Measurements from ENCODE around the gene UNK. TPM values are rescaled to one million over a fixed set of nuclear protein-coding genes. Genes with fewer than 3 reads are reported as not detected.

UNK gene
- total RNA-seq, 1 experiment from 2014 or later, result 35.4 TPM

DNA sequence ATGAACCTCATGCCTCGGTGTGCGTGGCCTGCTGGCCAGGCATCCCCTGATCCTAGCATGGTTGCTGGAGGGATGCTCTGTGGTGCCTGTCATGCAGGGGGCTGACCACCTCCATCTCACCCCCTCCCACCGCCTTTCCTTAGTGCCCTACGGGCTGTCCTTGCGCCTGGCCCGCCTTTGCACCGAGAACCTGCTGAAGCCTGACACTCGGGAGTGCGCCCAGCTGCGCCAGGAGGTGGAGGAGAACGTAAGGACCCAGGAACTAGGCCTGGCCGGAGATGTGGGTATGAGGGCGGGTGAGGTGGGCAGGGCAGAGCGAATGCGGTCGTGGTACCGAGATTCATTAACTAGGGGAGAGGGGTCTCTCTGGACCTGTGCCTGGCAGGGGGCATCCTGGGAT, 44.4 kb upstream of the UNK start (continued):
- TF ChIP-seq NFATC4 (CRISPR knock-in tag; IDR thresholded peaks at IDR 0.05) (no peak), ZNF138 (CRISPR knock-in tag; conservative IDR thresholded peaks at IDR 0.05) (no peak), MYBL2 (CRISPR knock-in tag; IDR thresholded peaks at IDR 0.05) (no peak), TCF7 (CRISPR knock-in tag; IDR thresholded peaks at IDR 0.05; ENCODE audit: low read depth) (no peak), ELF4 (CRISPR knock-in tag; IDR thresholded peaks at IDR 0.05; ENCODE audit: low read depth) (no peak), FOXK1 (CRISPR knock-in tag; IDR thresholded peaks at IDR 0.05) (no peak)
- TF ChIP-seq, protein P1, sequence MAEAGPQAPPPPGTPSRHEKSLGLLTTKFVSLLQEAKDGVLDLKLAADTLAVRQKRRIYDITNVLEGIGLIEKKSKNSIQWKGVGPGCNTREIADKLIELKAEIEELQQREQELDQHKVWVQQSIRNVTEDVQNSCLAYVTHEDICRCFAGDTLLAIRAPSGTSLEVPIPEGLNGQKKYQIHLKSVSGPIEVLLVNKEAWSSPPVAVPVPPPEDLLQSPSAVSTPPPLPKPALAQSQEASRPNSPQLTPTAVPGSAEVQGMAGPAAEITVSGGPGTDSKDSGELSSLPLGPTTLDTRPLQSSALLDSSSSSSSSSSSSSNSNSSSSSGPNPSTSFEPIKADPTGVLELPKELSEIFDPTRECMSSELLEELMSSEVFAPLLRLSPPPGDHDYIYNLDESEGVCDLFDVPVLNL (CRISPR knock-in tag; IDR thresholded peaks at IDR 0.05; ENCODE audit: borderline replicate concordance, low read depth), result no peak

DNA sequence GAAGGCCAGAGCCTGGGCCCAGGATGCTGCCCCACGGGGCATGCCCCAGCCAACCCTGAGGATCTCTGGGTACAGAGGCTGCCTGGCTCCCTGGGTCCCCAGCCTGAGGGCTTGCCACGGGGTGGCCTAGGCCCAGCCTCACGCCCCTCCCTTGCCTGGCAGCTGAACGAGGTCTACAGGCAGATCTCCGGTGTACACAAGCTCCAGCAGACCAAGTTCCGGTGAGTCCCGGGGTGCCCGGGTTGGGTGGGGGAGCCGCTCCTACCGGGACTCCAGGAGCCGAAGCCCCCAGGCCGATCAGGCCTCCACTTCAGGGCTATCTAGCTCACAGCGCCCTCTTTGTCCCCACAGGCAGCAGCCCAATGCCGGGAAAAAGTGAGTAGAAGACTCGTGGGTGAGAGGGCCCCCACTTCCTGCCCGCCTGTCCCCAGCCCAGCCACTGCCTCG, 44.0 kb upstream of the UNK start:
- Mint-ChIP-seq H3K4me1 (no peaks in the 10 kb centered on the region), H3K9me3 (no peaks in the 10 kb centered on the region), H3K27ac (no peak overlapping the region), H3K4me3 (no peak overlapping the region), H3K27me3 (ENCODE audit: low read depth) (no peaks in the 10 kb centered on the region), H3K36me3 (no peaks in the 10 kb centered on the region)
- ChIA-PET CTCF (interaction anchor here (0.8 to 1.9 kb wide), 5 partner anchors 9 to 258 kb away, joined by 3 to 9 read pairs (median 4); partner anchors contain the start of gene SMIM5), POLR2A (no interaction called here)
- TF ChIP-seq, protein P2, sequence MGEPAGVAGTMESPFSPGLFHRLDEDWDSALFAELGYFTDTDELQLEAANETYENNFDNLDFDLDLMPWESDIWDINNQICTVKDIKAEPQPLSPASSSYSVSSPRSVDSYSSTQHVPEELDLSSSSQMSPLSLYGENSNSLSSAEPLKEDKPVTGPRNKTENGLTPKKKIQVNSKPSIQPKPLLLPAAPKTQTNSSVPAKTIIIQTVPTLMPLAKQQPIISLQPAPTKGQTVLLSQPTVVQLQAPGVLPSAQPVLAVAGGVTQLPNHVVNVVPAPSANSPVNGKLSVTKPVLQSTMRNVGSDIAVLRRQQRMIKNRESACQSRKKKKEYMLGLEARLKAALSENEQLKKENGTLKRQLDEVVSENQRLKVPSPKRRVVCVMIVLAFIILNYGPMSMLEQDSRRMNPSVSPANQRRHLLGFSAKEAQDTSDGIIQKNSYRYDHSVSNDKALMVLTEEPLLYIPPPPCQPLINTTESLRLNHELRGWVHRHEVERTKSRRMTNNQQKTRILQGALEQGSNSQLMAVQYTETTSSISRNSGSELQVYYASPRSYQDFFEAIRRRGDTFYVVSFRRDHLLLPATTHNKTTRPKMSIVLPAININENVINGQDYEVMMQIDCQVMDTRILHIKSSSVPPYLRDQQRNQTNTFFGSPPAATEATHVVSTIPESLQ (CRISPR knock-in tag; IDR thresholded peaks at IDR 0.05), result no peak
- TF ChIP-seq, protein P3, sequence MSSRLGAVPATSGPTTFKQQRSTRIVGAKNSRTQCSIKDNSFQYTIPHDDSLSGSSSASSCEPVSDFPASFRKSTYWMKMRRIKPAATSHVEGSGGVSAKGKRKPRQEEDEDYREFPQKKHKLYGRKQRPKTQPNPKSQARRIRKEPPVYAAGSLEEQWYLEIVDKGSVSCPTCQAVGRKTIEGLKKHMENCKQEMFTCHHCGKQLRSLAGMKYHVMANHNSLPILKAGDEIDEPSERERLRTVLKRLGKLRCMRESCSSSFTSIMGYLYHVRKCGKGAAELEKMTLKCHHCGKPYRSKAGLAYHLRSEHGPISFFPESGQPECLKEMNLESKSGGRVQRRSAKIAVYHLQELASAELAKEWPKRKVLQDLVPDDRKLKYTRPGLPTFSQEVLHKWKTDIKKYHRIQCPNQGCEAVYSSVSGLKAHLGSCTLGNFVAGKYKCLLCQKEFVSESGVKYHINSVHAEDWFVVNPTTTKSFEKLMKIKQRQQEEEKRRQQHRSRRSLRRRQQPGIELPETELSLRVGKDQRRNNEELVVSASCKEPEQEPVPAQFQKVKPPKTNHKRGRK (CRISPR knock-in tag; IDR thresholded peaks at IDR 0.05; ENCODE audit: borderline replicate concordance), result no peak
- TF ChIP-seq PRRX2 (CRISPR knock-in tag; IDR thresholded peaks at IDR 0.05) (no peak), SMAD3 (CRISPR knock-in tag; IDR thresholded peaks at IDR 0.05; ENCODE audit: borderline replicate concordance) (no peak), ZNF121 (CRISPR knock-in tag; IDR thresholded peaks at IDR 0.05) (no peak), RELA (CRISPR knock-in tag; IDR thresholded peaks at IDR 0.05; ENCODE audit: borderline replicate concordance) (no peak), MXD4 (CRISPR knock-in tag; IDR thresholded peaks at IDR 0.05; ENCODE audit: borderline replicate concordance) (no peak)
- DNase-seq (ENCODE audit: low spot score) (no peak), ATAC-seq (0 out of 2 replicates have a peak, but pooled peaks have one; percentile 42)

DNA sequence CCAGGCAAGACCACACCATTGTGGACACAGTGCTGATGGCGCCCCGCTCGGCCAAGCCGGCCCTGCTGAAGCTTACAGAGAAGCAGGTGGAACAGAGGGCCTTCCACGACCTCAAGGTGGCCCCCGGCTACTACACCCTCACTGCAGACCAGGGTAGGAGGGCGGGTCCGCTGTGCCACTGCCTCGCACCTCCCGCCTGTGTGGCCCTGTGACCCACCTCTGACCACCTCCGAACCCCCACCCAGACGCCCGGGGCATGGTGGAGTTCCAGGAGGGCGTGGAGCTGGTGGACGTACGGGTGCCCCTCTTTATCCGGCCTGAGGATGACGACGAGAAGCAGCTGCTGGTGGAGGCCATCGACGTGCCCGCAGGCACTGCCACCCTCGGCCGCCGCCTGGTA, 42.3 kb upstream of the UNK start:
- Mint-ChIP-seq H3K4me1 (no peaks in the 10 kb centered on the region), H3K27ac (no peak overlapping the region), H3K27me3 (ENCODE audit: low read depth) (no peaks in the 10 kb centered on the region), H3K36me3 (no peaks in the 10 kb centered on the region), H3K9me3 (no peaks in the 10 kb centered on the region), H3K4me3 (no peak overlapping the region)
- TF ChIP-seq, protein P4, sequence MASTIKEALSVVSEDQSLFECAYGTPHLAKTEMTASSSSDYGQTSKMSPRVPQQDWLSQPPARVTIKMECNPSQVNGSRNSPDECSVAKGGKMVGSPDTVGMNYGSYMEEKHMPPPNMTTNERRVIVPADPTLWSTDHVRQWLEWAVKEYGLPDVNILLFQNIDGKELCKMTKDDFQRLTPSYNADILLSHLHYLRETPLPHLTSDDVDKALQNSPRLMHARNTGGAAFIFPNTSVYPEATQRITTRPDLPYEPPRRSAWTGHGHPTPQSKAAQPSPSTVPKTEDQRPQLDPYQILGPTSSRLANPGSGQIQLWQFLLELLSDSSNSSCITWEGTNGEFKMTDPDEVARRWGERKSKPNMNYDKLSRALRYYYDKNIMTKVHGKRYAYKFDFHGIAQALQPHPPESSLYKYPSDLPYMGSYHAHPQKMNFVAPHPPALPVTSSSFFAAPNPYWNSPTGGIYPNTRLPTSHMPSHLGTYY (CRISPR knock-in tag; IDR thresholded peaks at IDR 0.05), result no peak
- TF ChIP-seq, protein P5, sequence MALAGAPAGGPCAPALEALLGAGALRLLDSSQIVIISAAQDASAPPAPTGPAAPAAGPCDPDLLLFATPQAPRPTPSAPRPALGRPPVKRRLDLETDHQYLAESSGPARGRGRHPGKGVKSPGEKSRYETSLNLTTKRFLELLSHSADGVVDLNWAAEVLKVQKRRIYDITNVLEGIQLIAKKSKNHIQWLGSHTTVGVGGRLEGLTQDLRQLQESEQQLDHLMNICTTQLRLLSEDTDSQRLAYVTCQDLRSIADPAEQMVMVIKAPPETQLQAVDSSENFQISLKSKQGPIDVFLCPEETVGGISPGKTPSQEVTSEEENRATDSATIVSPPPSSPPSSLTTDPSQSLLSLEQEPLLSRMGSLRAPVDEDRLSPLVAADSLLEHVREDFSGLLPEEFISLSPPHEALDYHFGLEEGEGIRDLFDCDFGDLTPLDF (CRISPR knock-in tag; IDR thresholded peaks at IDR 0.05), result no peak
- TF ChIP-seq FOXK1 (CRISPR knock-in tag; IDR thresholded peaks at IDR 0.05), result no peak
- TF ChIP-seq CREB1 (CRISPR knock-in tag; IDR thresholded peaks at IDR 0.05), result no peak
- TF ChIP-seq NFE2L1 (CRISPR knock-in tag; IDR thresholded peaks at IDR 0.05), result no peak
- TF ChIP-seq NFYB (CRISPR knock-in tag; conservative IDR thresholded peaks at IDR 0.05; ENCODE audit: low read depth), result no peak
- TF ChIP-seq, protein P6, sequence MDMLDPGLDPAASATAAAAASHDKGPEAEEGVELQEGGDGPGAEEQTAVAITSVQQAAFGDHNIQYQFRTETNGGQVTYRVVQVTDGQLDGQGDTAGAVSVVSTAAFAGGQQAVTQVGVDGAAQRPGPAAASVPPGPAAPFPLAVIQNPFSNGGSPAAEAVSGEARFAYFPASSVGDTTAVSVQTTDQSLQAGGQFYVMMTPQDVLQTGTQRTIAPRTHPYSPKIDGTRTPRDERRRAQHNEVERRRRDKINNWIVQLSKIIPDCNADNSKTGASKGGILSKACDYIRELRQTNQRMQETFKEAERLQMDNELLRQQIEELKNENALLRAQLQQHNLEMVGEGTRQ (CRISPR knock-in tag; IDR thresholded peaks at IDR 0.05), result no peak
- no peak for ATAC-seq
- ChIA-PET CTCF (interaction anchor here (0.5 to 1.6 kb wide), 4 partner anchors 10 to 109 kb away, joined by 3 to 9 read pairs (median 4); partner anchors contain the start of gene SMIM5), POLR2A (no interaction called here)
- DNase-seq (ENCODE audit: low spot score), result no peak

All from WTC11 (cell line).